HG02759 (cell line): ENCODE data around the gene SRSF2.
"Not testable (repeated sequence)": the region's sequence is repeated elsewhere in the genome, so short reads cannot be mapped to it uniquely, and the experiment has no call there.

Experiments used
- ATAC-seq: cut with Tn5 transposase; IDR thresholded peaks from one replicate; pipeline ENCODE4 v1.9.1; 2021; ENCODE audit warnings: mild to moderate bottlenecking, moderate library complexity; ENCODE audit not compliant: unreplicated experiment

Gene SRSF2

GRCh38 chr17:76737082-76737675 lies at the start of gene SRSF2:
Gene SRSF2, minus strand, starts transcription at chr17:76737331. Its CDS starts 171 bp downstream, at chr17:76737160.
- ATAC-seq: peak; percentile 72

GRCh38 chr17:76784926-76785325 lies 47.8 kb upstream of the SRSF2 start:
- no peak for ATAC-seq

GRCh38 chr17:76783146-76783545 lies 46.0 kb upstream of the SRSF2 start:
- no peak for ATAC-seq

- no peak for ATAC-seq
Measured at GRCh38 chr17:76781056-76781982, 44.2 kb upstream of the SRSF2 start.

GRCh38 chr17:76775021-76775600 lies 38.0 kb upstream of the SRSF2 start:
- ATAC-seq: no peak

- ATAC-seq: no peak
Measured at GRCh38 chr17:76772842-76773525, 35.9 kb upstream of the SRSF2 start.

GRCh38 chr17:76758570-76758969 lies 21.4 kb upstream of the SRSF2 start:
- ATAC-seq: no peak

- no peak for ATAC-seq
Measured at GRCh38 chr17:76757256-76757655, 20.1 kb upstream of the SRSF2 start.

GRCh38 chr17:76755285-76755684 lies 18.2 kb upstream of the SRSF2 start:
- no peak for ATAC-seq

GRCh38 chr17:76753061-76753961 lies 16.2 kb upstream of the SRSF2 start:
- no peak for ATAC-seq

GRCh38 chr17:76752006-76752405 lies 14.9 kb upstream of the SRSF2 start:
- no peak for ATAC-seq

- no peak for ATAC-seq
Measured at GRCh38 chr17:76751416-76751993, 14.4 kb upstream of the SRSF2 start.

- no peak for ATAC-seq
Measured at GRCh38 chr17:76748657-76749056, 11.5 kb upstream of the SRSF2 start.

- ATAC-seq: no peak
Measured at GRCh38 chr17:76747716-76748363, 10.7 kb upstream of the SRSF2 start.

GRCh38 chr17:76745785-76746184 lies 8.7 kb upstream of the SRSF2 start:
- ATAC-seq: not testable (repeated sequence)

GRCh38 chr17:76744747-76745146 lies 7.6 kb upstream of the SRSF2 start:
- ATAC-seq: no peak

- ATAC-seq: no peak
Measured at GRCh38 chr17:76742958-76743357, 5.8 kb upstream of the SRSF2 start.

- no peak for ATAC-seq
Measured at GRCh38 chr17:76740329-76741118, 3.4 kb upstream of the SRSF2 start.
